Mucosa of descending colon (tissue), 3 donors: ENCODE measurements around the gene XDH. TPM values are rescaled to one million over a fixed set of nuclear protein-coding genes. Genes with fewer than 3 reads are reported as not detected.
A peak's percentile ranks its signal among the peaks of the same experiment; 100 is the strongest.

Source experiments
- ATAC-seq: fragments of 200-7000 bp; cut with Tn5 transposase; one replicate; pipeline ENCODE4 v1.9.1; 2020; ENCODE audit warnings: mild to moderate bottlenecking, moderate library complexity
- DNase-seq, 3 donors: peaks; one replicate each; pipeline ENCODE4 v3.0.0-alpha.2; 2020
- H3K36me3 ChIP-seq: fragments of 200-600 bp; one replicate; pipeline ENCODE4 v1.8.0; 2021; ENCODE audit warnings: low read depth, mild to moderate bottlenecking
- H3K4me1 ChIP-seq: fragments of 200-600 bp; one replicate; pipeline ENCODE4 v1.8.0; 2021; ENCODE audit warnings: low read depth, mild to moderate bottlenecking
- H3K4me3 ChIP-seq: fragments of 200-600 bp; one replicate; pipeline ENCODE4 v1.8.0; 2021; ENCODE audit warnings: mild to moderate bottlenecking
- H3K9me3 ChIP-seq: fragments of 200-600 bp; one replicate; pipeline ENCODE4 v1.8.0; 2021; ENCODE audit warnings: mild to moderate bottlenecking
- intact Hi-C, 2 donors: fragments of 100-400 bp; cut with DNase I in 1 of 2; cut with micrococcal nuclease in 1 of 2; formaldehyde crosslinking; loops; one replicate each; pipeline versions ENCODE4 v1.11.0 to v1.11.1; 2022; cut with DNase I, micrococcal nuclease
- total RNA-seq, 3 donors: library from RNA; stranded (reverse); fragmentation: NEBNext Ultra II Directional in 2 of 3; extraction: Animal tissue kit (Norgen Biotek cat#: 25700) in 2 of 3; gene quantifications; one replicate each; pipeline versions ENCODE4 v1.2.1 to v1.2.4, GENCODE V29; 2021 to 2023
- TF ChIP-seq, protein P1 (sequence below): fragments of 200-600 bp; IDR thresholded peaks from one replicate; pipeline ENCODE4 v1.8.0; 2022; ENCODE audit warnings: antibody characterized with exemption, mild to moderate bottlenecking
- donor health status: DM: no; HTN: no; CAD: no; lungs with moderate emphysema.
- donor health status: DM: no; HTN: no; CAD: no.
- donor health status: DM: no; HTN: yes; CAD: no.

The XDH gene
- total RNA-seq, 3 donors from 2014 or later: 18.4 to 75.4 (median 40.7) TPM

DNA sequence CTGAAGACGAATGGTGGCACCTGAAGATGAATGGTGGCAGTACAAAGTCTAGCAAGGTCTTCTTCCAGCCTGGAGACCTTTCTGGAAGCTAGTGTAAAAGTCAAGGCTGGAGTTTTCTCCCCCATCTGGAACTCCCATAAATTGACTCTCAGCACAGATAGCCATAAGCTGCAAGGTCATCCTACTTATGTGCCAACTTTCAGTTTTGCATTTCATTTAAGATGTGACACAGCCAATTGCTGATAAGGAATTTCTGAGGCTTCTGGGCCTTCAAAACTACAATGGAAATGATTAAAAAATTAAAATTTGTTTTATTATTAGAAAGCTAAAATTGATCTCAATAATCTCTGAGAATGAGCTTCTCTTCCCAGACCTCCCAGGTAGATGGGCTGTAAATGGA lies 10.2 kb downstream of the XDH start:
- Histone ChIP-seq H3K9me3 (no peaks in the 10 kb centered on the region), H3K4me3 (no peak overlapping the region), H3K4me1 (no peaks in the 10 kb centered on the region), H3K36me3 (no peaks in the 10 kb centered on the region)
- intact Hi-C loops: no loop called here
- DNase-seq: no peak
- no peak for ATAC-seq
- TF ChIP-seq, protein P1, sequence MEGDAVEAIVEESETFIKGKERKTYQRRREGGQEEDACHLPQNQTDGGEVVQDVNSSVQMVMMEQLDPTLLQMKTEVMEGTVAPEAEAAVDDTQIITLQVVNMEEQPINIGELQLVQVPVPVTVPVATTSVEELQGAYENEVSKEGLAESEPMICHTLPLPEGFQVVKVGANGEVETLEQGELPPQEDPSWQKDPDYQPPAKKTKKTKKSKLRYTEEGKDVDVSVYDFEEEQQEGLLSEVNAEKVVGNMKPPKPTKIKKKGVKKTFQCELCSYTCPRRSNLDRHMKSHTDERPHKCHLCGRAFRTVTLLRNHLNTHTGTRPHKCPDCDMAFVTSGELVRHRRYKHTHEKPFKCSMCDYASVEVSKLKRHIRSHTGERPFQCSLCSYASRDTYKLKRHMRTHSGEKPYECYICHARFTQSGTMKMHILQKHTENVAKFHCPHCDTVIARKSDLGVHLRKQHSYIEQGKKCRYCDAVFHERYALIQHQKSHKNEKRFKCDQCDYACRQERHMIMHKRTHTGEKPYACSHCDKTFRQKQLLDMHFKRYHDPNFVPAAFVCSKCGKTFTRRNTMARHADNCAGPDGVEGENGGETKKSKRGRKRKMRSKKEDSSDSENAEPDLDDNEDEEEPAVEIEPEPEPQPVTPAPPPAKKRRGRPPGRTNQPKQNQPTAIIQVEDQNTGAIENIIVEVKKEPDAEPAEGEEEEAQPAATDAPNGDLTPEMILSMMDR: no peak

DNA sequence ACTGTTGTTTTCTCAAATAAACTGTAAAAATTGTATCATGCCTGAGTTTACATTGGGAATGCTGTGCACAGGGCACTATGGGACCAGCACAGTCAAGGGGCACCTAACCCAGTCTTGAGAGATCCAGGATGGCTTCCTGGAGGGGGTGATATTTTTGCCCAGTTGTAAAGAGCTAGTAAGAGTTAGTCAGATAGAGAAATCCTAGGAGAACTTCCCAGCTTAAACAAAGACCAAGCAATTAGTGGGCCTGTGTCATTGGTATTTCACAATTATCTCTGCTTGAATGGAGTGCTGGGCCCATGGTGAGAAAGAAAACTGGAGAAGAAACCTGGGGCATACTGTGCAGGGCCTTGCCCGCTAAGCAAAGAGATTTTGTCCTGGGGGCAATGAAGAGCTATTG lies 12.2 kb downstream of the XDH start:
- H3K4me3 ChIP-seq: no peak overlapping the region
- no peaks in the 10 kb centered on the region for H3K36me3 ChIP-seq
- no peaks in the 10 kb centered on the region for H3K9me3 ChIP-seq
- TF ChIP-seq, protein P1: no peak
- DNase-seq: no peak
- ATAC-seq: no peak
- intact Hi-C loops: no loop called here
- no peaks in the 10 kb centered on the region for H3K4me1 ChIP-seq

DNA sequence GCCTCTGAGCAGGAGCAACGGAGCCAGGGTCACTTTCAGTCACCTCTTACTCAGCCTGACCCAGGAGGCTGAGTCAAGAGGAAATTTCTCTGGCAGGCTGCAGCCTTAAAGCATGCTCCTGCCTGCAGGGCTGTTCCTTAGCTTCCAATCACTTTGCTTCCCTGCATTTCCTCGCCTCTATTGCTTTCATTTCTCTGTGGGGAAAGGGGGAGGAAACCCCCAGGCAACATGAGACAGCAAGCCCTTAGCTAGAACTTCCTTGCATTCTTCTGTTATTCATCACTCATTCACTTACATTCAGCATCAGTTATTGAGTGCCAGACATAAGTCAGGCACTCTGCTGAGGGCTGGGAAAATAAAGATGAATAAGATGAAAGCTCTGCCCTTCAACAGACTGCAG lies 13.0 kb downstream of the XDH start:
- DNase-seq: no peak
- intact Hi-C loops: no loop called here
- H3K36me3 ChIP-seq: no peaks in the 10 kb centered on the region

DNA sequence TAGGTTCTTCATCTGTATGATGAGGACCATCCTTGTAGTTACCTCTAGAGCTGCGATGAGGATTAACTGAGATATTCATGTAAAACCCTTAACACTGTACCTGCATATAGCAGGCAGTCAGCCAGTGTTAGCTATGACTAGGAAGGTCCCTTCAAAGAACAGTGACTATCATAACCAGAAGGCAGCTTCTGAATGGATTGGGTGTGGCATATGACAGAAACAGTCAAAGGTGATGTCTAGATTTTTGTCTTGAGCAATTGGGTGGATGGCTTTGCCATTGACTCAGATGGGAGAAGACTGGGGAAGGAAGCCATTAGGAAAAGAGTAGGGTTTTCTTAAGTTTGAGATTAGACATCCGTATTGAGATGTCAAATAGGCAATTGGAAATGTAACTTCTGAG lies 15.7 kb downstream of the XDH start:
- H3K9me3 ChIP-seq: no peaks in the 10 kb centered on the region
- H3K36me3 ChIP-seq: no peaks in the 10 kb centered on the region
- no peak for DNase-seq
- H3K4me3 ChIP-seq: no peak overlapping the region
- ATAC-seq: no peak
- intact Hi-C loops: no loop called here
- TF ChIP-seq, protein P1: no peak
- no peaks in the 10 kb centered on the region for H3K4me1 ChIP-seq

More for the DNA sequence above, 13.0 kb downstream of the XDH start:
- ATAC-seq: no peak
- no peaks in the 10 kb centered on the region for H3K4me1 ChIP-seq
- no peak overlapping the region for H3K4me3 ChIP-seq
- TF ChIP-seq, protein P1: no peak
- no peaks in the 10 kb centered on the region for H3K9me3 ChIP-seq

DNA sequence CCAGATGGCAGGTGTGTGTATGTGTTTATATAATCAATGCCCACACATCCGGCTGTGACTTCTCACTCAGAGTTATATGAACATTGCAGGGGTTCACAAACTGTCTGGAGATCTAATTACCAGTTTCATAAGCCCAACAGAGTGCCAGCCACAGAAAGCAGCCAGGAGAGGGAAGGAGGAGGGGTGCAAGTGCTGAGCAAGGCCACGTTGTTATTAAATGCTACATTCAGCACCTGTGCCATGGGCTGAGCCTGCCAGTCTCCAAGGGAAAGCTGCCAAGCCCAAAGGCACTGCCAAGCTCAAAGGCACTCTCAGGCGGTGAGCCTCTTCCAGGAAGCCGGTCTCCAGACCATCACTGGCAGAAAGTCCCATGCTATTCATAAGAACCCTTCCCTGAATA lies 17.4 kb downstream of the XDH start:
- intact Hi-C loops: no loop called here
- H3K9me3 ChIP-seq: no peaks in the 10 kb centered on the region
- DNase-seq (no peak), ATAC-seq (peak; percentile 29)
- H3K4me3 ChIP-seq: no peak overlapping the region
- TF ChIP-seq, protein P1: no peak
- no peaks in the 10 kb centered on the region for H3K4me1 ChIP-seq
- no peaks in the 10 kb centered on the region for H3K36me3 ChIP-seq

DNA sequence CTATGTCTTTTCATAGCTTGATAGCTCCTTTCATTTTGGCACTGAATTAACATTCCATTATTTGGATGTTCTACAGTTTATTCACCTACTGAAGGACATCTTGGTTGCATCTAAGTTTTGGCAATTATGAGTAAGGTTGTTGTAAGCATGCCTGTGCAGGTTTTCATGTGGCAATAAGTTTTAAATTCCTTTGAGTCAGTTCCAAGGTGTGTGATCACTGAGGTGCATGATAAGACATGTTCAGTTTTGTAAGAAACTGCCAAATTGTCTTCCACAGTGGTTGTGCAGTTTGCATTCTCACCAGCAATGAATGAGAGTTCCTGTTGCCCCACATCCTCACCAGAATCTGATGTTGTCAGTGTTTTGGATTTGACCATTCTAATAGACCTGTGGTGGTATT lies 24.2 kb downstream of the XDH start:
- DNase-seq (no peak), ATAC-seq (no peak)
- Histone ChIP-seq H3K4me1 (no peaks in the 10 kb centered on the region), H3K9me3 (no peaks in the 10 kb centered on the region), H3K4me3 (no peak overlapping the region), H3K36me3 (no peaks in the 10 kb centered on the region)
- TF ChIP-seq, protein P1: no peak
- intact Hi-C loops: no loop called here
